Keratinocyte (primary cell): ENCODE results near the gene NUTF2. TPM values are rescaled to one million over a fixed set of nuclear protein-coding genes. Genes with fewer than 3 reads are reported as not detected.
A peak's percentile ranks its signal among the peaks of the same experiment; 100 is the strongest.

Source experiments
- DNase-seq: peaks from one replicate; pipeline ENCODE4 v3.0.0-alpha.2; 2011; ENCODE audit warnings: low read depth, missing footprints, low spot score
- FAIRE-seq: peaks from 2 replicates; lab custom pipeline; 2011; peaks lifted over from hg19 to GRCh38; lab: Jason Lieb, UNC
- H2AFZ ChIP-seq: 2 replicates; pipeline ENCODE4 v1.6.0; 2012; ENCODE audit warnings: low read length, control low read depth, inconsistent platforms; ENCODE audit not compliant: control insufficient read depth
- H3K27ac ChIP-seq: 2 replicates; pipeline ENCODE4 v1.5.1; 2011; ENCODE audit warnings: low read length; ENCODE audit not compliant: control insufficient read depth, insufficient read depth
- H3K27me3 ChIP-seq: 3 replicates; pipeline ENCODE4 v1.6.0; 2011; ENCODE audit warnings: low read length; ENCODE audit not compliant: control insufficient read depth, insufficient read depth; ENCODE audit errors: extremely low read depth
- H3K36me3 ChIP-seq, 2 experiments: 2 replicates in 1 of 2; 3 replicates in 1 of 2; pipeline ENCODE4 v1.5.1; 2011; ENCODE audit warnings: low read length in 2 of 2, mild to moderate bottlenecking in 1 of 2; ENCODE audit not compliant: control insufficient read depth in 2 of 2, insufficient read depth in 2 of 2; ENCODE audit errors: extremely low read depth in 1 of 2
- H3K4me1 ChIP-seq: 3 replicates; pipeline ENCODE4 v1.5.1; 2011; ENCODE audit warnings: low read length; ENCODE audit not compliant: control insufficient read depth, insufficient read depth; ENCODE audit errors: extremely low read depth
- H3K4me2 ChIP-seq: 3 replicates; pipeline ENCODE4 v1.6.0; 2011; ENCODE audit warnings: low read depth, low read length; ENCODE audit not compliant: control insufficient read depth, insufficient read depth; ENCODE audit errors: extremely low read depth
- H3K4me3 ChIP-seq, 3 experiments: fragments of 200-600 bp in 1 of 3; sonication (generic) in 1 of 3; 2 replicates in 2 of 3; 3 replicates in 1 of 3; pipeline ENCODE4 v1.5.1; 2011 to 2016; ENCODE audit warnings: low read length in 3 of 3, mild to moderate bottlenecking in 3 of 3, control low read depth in 2 of 3, inconsistent platforms in 1 of 3, low read depth in 1 of 3, mixed read lengths in 1 of 3, mixed run types in 1 of 3, moderate library complexity in 1 of 3; ENCODE audit not compliant: control insufficient read depth in 2 of 3, insufficient read depth in 2 of 3; ENCODE audit errors: extremely low read depth in 1 of 3
- H3K79me2 ChIP-seq: 2 replicates; pipeline ENCODE4 v1.6.0; 2012; ENCODE audit warnings: low read length; ENCODE audit not compliant: control insufficient read depth, insufficient read depth
- H3K9ac ChIP-seq: 3 replicates; pipeline ENCODE4 v1.6.0; 2011; ENCODE audit warnings: low read length; ENCODE audit not compliant: control insufficient read depth, insufficient read depth; ENCODE audit errors: extremely low read depth
- H3K9me1 ChIP-seq: 3 replicates; pipeline ENCODE4 v1.6.0; 2011; ENCODE audit warnings: low read length; ENCODE audit not compliant: control insufficient read depth, insufficient read depth; ENCODE audit errors: extremely low read depth
- H3K9me3 ChIP-seq: 2 replicates; pipeline ENCODE4 v1.5.1; 2012; ENCODE audit warnings: low read depth, low read length; ENCODE audit not compliant: control insufficient read depth
- H4K20me1 ChIP-seq: 3 replicates; pipeline ENCODE4 v1.6.0; 2011; ENCODE audit warnings: low read length; ENCODE audit not compliant: control insufficient read depth, insufficient read depth; ENCODE audit errors: extremely low read depth
- EZH2 ChIP-seq: IDR thresholded peaks from one replicate; pipeline ENCODE4 v1.6.1; 2012; ENCODE audit warnings: inconsistent platforms, mild to moderate bottlenecking, low read length, moderate library complexity
- dilution Hi-C: fragments of 300-500 bp; cut with MboI; formaldehyde crosslinking; loops from one replicate; pipeline ENCODE4 v1.7.0; 2020; ENCODE audit warnings: low sequenced_read_pairs; ENCODE audit not compliant: extremely low pct_ligation_motif_present
- polyA plus RNA-seq, 5 experiments: library from polyadenylated mRNA; depleted of rRNA in 3 of 5; stranded (reverse) in 3 of 5; stranded (forward) in 1 of 5; unstranded in 1 of 5; fragments of >200 nt; gene quantifications; 1 replicate in 1 of 5; 2 replicates in 3 of 5; 3 replicates in 1 of 5; pipeline versions ENCODE4 v1.2.1 to v1.2.3, GENCODE V29; 2011 to 2012; ENCODE audit warnings: missing spikeins in 2 of 5, low read depth in 1 of 5, low replicate concordance in 1 of 5
- TF ChIP-seq, protein P1 (sequence below), 3 experiments: IDR thresholded peaks in 1 of 3; conservative IDR thresholded peaks in 1 of 3; optimal IDR thresholded peaks in 1 of 3; 2 replicates in 2 of 3; 3 replicates in 1 of 3; pipeline versions ENCODE3 to v1.5.1; 2011; ENCODE audit warnings: low read length in 3 of 3, mild to moderate bottlenecking in 3 of 3, moderate library complexity in 2 of 3, control low read depth in 1 of 3, inconsistent platforms in 1 of 3; ENCODE audit not compliant: insufficient read depth in 2 of 3; ENCODE audit errors: extremely low read depth in 1 of 3

NUTF2 gene
- polyA plus RNA-seq, 1 donor (not counting 4 experiments of a cell fraction or from before 2014, with no cell fraction given), result 189 TPM

DNA sequence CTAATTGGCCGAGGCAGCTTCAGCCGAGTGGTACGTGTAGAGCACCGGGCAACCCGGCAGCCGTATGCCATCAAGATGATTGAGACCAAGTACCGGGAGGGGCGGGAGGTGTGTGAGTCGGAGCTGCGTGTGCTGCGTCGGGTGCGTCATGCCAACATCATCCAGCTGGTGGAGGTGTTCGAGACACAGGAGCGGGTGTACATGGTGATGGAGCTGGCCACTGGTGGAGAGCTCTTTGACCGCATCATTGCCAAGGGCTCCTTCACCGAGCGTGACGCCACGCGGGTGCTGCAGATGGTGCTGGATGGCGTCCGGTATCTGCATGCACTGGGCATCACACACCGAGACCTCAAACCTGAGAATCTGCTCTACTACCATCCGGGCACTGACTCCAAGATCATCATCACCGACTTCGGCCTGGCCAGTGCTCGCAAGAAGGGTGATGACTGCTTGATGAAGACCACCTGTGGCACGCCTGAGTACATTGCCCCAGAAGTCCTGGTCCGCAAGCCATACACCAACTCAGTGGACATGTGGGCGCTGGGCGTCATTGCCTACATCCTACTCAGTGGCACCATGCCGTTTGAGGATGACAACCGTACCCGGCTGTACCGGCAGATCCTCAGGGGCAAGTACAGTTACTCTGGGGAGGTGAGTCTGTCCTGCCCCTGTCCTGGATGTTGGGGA, 62.5 kb downstream of the NUTF2 start:
- no peak for FAIRE-seq
- Histone ChIP-seq H4K20me1 (no peaks in the 10 kb centered on the region), H3K36me3 (peaks cover 5 to 15% of the 10 kb centered on the region in 2 experiments)

DNA sequence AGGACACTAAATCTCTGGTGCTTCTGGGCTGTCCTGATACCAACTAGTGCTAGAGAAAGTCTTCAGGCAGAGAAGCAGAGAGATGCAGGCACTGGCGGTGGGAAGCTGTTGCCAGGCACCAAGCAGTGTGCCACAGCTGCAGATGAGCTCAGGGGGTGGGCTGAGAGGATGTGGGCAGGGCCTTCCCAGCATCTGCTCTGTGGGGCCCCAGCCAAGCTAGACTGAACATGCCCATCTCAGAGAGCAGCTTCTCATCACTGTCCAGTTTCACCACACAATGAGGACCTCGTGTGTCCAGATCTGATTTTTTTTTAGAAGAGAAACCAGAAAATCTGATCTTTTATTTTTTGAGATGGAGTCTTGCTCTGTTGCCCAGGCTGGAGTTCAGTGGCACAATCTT, 63.4 kb downstream of the NUTF2 start:
- dilution Hi-C loops, result no loop called here
- Histone ChIP-seq H3K27me3 (no peaks in the 10 kb centered on the region), H3K9me1 (no peaks in the 10 kb centered on the region), H3K27ac (no peak overlapping the region), H3K4me1 (peaks cover 7% of the 10 kb centered on the region), H3K79me2 (no peaks in the 10 kb centered on the region), H4K20me1 (no peaks in the 10 kb centered on the region), H3K4me3 (no peak overlapping the region), H3K4me2 (no peak overlapping the region), H2AFZ (no peak overlapping the region), H3K9me3 (no peaks in the 10 kb centered on the region), H3K9ac (no peak overlapping the region), H3K36me3 (peaks cover 5 to 15% of the 10 kb centered on the region in 2 experiments)
- DNase-seq (no peak), FAIRE-seq (no peak)
- no peak for TF ChIP-seq EZH2
- TF ChIP-seq, protein P1, sequence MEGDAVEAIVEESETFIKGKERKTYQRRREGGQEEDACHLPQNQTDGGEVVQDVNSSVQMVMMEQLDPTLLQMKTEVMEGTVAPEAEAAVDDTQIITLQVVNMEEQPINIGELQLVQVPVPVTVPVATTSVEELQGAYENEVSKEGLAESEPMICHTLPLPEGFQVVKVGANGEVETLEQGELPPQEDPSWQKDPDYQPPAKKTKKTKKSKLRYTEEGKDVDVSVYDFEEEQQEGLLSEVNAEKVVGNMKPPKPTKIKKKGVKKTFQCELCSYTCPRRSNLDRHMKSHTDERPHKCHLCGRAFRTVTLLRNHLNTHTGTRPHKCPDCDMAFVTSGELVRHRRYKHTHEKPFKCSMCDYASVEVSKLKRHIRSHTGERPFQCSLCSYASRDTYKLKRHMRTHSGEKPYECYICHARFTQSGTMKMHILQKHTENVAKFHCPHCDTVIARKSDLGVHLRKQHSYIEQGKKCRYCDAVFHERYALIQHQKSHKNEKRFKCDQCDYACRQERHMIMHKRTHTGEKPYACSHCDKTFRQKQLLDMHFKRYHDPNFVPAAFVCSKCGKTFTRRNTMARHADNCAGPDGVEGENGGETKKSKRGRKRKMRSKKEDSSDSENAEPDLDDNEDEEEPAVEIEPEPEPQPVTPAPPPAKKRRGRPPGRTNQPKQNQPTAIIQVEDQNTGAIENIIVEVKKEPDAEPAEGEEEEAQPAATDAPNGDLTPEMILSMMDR (optimal IDR thresholded peaks at IDR 0.05 in 1 of 3, IDR thresholded peaks at IDR 0.05 in 1 of 3, conservative IDR thresholded peaks at IDR 0.05 in 1 of 3; ENCODE audit: extremely low read depth in 1 of 3, insufficient read depth in 2 of 3, low read length in 3 of 3), result peak in 1 of 3 experiments; percentile 6

More for the DNA sequence above, 62.5 kb downstream of the NUTF2 start:
- H3K9me3 ChIP-seq, result no peaks in the 10 kb centered on the region
- H3K9ac ChIP-seq, result no peak overlapping the region
- H2AFZ ChIP-seq, result no peak overlapping the region
- dilution Hi-C loops, result no loop called here
- TF ChIP-seq, protein P1 (optimal IDR thresholded peaks at IDR 0.05 in 1 of 3, IDR thresholded peaks at IDR 0.05 in 1 of 3, conservative IDR thresholded peaks at IDR 0.05 in 1 of 3; ENCODE audit: extremely low read depth in 1 of 3, insufficient read depth in 2 of 3, low read length in 3 of 3), result no peak
- no peak for TF ChIP-seq EZH2
- H3K79me2 ChIP-seq, result no peaks in the 10 kb centered on the region
- H3K4me3 ChIP-seq, result no peak overlapping the region
- H3K9me1 ChIP-seq, result no peaks in the 10 kb centered on the region
- DNase-seq, result no peak
- no peak overlapping the region for H3K27ac ChIP-seq
- H3K27me3 ChIP-seq, result no peaks in the 10 kb centered on the region
- no peak overlapping the region for H3K4me2 ChIP-seq
- H3K4me1 ChIP-seq, result peaks cover 4% of the 10 kb centered on the region
